Heart right ventricle (tissue), 16 donors: ENCODE data around the gene YOD1. TPM values are rescaled to one million over a fixed set of nuclear protein-coding genes. Genes with fewer than 3 reads are reported as not detected.

Experiments used
- ATAC-seq, 8 donors: fragments of 200-7000 bp; cut with Tn5 transposase; one replicate each; pipeline ENCODE4 v1.9.1; 2020; ENCODE audit warnings: mild to moderate bottlenecking in 8 of 8, moderate library complexity in 8 of 8, moderate number of reproducible peaks in 1 of 8
- DNase-seq, 2 donors: peaks; one replicate each; pipeline ENCODE4 v3.0.0-alpha.2; 2020
- H3K27ac ChIP-seq, 10 donors: fragments of 200-600 bp; sonication (generic) in 2 of 10; one replicate each; pipeline versions ENCODE4 v1.5.0 to v1.8.0; 2020 to 2022; ENCODE audit warnings: mild to moderate bottlenecking in 3 of 10
- H3K27me3 ChIP-seq, 7 donors: fragments of 200-600 bp; one replicate each; pipeline ENCODE4 v1.8.0; 2021 to 2022; ENCODE audit warnings: mild to moderate bottlenecking in 2 of 7
- H3K36me3 ChIP-seq, 9 donors: fragments of 200-600 bp; sonication (generic) in 1 of 9; one replicate each; pipeline versions ENCODE4 v1.5.0 to v1.8.0; 2020 to 2022; ENCODE audit warnings: mild to moderate bottlenecking in 2 of 9
- H3K4me1 ChIP-seq, 9 donors: fragments of 200-600 bp; sonication (generic) in 1 of 9; one replicate each; pipeline versions ENCODE4 v1.5.0 to v1.8.0; 2020 to 2022; ENCODE audit warnings: mild to moderate bottlenecking in 4 of 9
- H3K4me3 ChIP-seq, 10 donors: fragments of 200-600 bp; sonication (generic) in 2 of 10; one replicate each; pipeline versions ENCODE4 v1.5.0 to v1.8.0; 2020 to 2022; ENCODE audit warnings: mild to moderate bottlenecking in 7 of 10, moderate library complexity in 2 of 10
- H3K9me3 ChIP-seq, 11 donors: fragments of 200-600 bp in 10 of 11; sonication (generic) in 2 of 11; one replicate each; pipeline versions ENCODE4 v1.5.0 to v1.8.0; 2013 to 2022; ENCODE audit warnings: mild to moderate bottlenecking in 2 of 11, control low read depth in 1 of 11, moderate library complexity in 1 of 11
- WGBS, 2 donors: extraction: QIAGEN DNeasy Blood & Tissue Kit; methylation state at CpG; one replicate each; pipeline ENCODE4 v1.1.7; 2013; ENCODE audit warnings: inconsistent platforms in 1 of 2; 5-methylcytosine and 5-hydroxymethylcytosine counted together
- intact Hi-C, 10 donors: fragments of 100-400 bp; cut with DNase I; formaldehyde crosslinking; loops; one replicate each; pipeline versions ENCODE4 v1.11.1 to v1.14.2; 2022
- polyA plus RNA-seq, 2 donors: library from polyadenylated mRNA; stranded (reverse); fragments of 200-250 nt; gene quantifications; one replicate each; pipeline ENCODE4 v1.2.3, GENCODE V29; 2013
- total RNA-seq, 10 donors: library from RNA; stranded (reverse); fragmentation: NEBNext Ultra II Directional in 3 of 10; extraction: Animal tissue kit (Norgen Biotek cat#: 25700) in 3 of 10; gene quantifications; one replicate each; pipeline versions ENCODE4 v1.2.1 to v1.2.4, GENCODE V29; 2021 to 2023
- TF ChIP-seq, protein P1 (sequence below), 9 donors: fragments of 200-600 bp; sonication (generic) in 2 of 9; IDR thresholded peaks; one replicate each; pipeline versions ENCODE4 v1.5.0 to v1.8.0; 2021 to 2022; ENCODE audit warnings: antibody characterized with exemption in 9 of 9, mild to moderate bottlenecking in 5 of 9, moderate library complexity in 1 of 9
- donor health status: Arrhythmogenic right ventricular cardiomyopathy.
- donor health status: ischemic (EF 13 %, LVEDD 7.1; RV severe dilation, severe dysfunction).
- donor health status: healthy with polysubstance abuse.
- donor health status: DM: no; HTN: yes; CAD: no.
- donor health status: DM: no; HTN: no; CAD: no.
- donor health status: ischemic (EF 25% LVEDD 6.9; RV normal size, moderate dysfunction).
- donor health status: ischemic (EF 25% LVEDD 5.7; RV mildly dilated, moderate dysfunction).
- donor health status: healthy.
- donor health status: DM: yes; HTN: yes; CAD: no.
- donor health status: Ischemic cardiomyopathy.
- donor health status: ischemic (EF 35%, LVEDD 5.7; RV mildly dilated, moderate dysfunction).
- donor health status: nonischemic (EF 11% LVEDD 7.7; RV severe dilation, severe dysfunction).
- donor health status: DM: yes; HTN: yes; CAD: no.
- donor health status: PGD.
- donor health status: ischemic (EF 29% LVEDD 5.4; RV normal size, mild dysfunction).
- donor health status: nonischemic (EF 23%, LVEDD 6.1; RV moderate dilation, normal function).

The YOD1 gene
- total and polyA plus RNA-seq, 12 donors = 2.6 to 9.1 (median 5.7) TPM

DNA sequence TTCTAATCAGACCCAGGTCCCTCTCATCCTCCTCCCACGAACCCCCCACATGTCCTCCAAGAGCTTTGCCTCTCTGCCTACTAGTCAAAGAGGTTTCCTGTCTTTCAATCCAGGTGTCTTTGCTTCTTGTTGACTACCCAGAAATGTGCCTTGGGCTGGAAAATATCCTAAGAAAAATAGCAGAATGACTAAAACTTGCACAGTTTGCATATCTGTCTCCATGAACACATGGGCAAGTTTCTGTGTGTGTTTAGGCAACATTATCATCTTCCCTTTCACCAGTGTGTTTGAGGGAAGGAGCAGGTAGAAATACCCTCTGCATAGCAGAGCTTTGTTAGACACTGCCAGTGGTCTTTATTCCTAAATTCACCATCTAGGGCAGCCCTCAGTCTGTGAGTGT, 20.0 kb downstream of the YOD1 start:
- intact Hi-C loops = no loop called here
- ATAC-seq (no peak), DNase-seq (no peak)
- WGBS, 2 donors = 58 to 64% methylated on average over 1 of the region's 1 CpG
- H3K4me3 ChIP-seq = no peak overlapping the region
- H3K27ac ChIP-seq = no peak overlapping the region
- H3K9me3 ChIP-seq = no peaks in the 10 kb centered on the region
- H3K4me1 ChIP-seq = peaks cover 0 to 28% (median 3%) of the 10 kb centered on the region in 9 donors
- TF ChIP-seq, protein P1, sequence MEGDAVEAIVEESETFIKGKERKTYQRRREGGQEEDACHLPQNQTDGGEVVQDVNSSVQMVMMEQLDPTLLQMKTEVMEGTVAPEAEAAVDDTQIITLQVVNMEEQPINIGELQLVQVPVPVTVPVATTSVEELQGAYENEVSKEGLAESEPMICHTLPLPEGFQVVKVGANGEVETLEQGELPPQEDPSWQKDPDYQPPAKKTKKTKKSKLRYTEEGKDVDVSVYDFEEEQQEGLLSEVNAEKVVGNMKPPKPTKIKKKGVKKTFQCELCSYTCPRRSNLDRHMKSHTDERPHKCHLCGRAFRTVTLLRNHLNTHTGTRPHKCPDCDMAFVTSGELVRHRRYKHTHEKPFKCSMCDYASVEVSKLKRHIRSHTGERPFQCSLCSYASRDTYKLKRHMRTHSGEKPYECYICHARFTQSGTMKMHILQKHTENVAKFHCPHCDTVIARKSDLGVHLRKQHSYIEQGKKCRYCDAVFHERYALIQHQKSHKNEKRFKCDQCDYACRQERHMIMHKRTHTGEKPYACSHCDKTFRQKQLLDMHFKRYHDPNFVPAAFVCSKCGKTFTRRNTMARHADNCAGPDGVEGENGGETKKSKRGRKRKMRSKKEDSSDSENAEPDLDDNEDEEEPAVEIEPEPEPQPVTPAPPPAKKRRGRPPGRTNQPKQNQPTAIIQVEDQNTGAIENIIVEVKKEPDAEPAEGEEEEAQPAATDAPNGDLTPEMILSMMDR (IDR thresholded peaks at IDR 0.05) = no peak
- H3K36me3 ChIP-seq = no peaks in the 10 kb centered on the region
- H3K27me3 ChIP-seq = peaks cover 0 to 18% (median 5%) of the 10 kb centered on the region in 7 donors

DNA sequence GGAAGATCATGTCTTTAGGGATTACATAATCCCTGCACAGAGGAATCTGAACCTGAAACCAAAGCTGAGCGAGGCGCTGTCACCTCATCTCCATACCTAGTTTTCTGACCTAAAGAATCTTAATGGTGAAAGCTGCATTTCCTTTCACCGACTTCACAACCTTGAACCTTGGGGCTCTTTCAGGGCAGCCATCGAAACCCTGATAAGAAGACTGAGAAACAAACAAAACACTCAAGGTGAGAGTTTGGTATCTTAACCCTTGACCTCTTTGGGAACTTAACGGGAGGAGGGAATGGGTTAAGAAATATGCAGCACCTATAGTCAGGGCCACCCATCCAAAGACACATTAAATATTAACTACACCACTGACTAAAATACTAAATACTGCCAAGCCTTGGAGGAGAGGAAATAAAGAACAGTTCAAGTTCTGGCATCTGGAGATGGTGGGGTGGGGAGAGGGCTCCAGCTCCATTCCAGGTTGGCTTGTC, 20.4 kb downstream of the YOD1 start:
- TF ChIP-seq, protein P1 (IDR thresholded peaks at IDR 0.05) = no peak
- Histone ChIP-seq H3K27ac (no peak overlapping the region), H3K4me3 (no peak overlapping the region), H3K9me3 (no peaks in the 10 kb centered on the region), H3K4me1 (peaks cover 0 to 32% (median 7%) of the 10 kb centered on the region in 9 donors), H3K36me3 (no peaks in the 10 kb centered on the region), H3K27me3 (peaks cover 0 to 16% (median 5%) of the 10 kb centered on the region in 7 donors)
- DNase-seq = no peak
- intact Hi-C loops = no loop called here
- WGBS, 2 donors = 63 to 71% methylated on average over 5 of the region's 5 CpGs
- no peak for ATAC-seq

DNA sequence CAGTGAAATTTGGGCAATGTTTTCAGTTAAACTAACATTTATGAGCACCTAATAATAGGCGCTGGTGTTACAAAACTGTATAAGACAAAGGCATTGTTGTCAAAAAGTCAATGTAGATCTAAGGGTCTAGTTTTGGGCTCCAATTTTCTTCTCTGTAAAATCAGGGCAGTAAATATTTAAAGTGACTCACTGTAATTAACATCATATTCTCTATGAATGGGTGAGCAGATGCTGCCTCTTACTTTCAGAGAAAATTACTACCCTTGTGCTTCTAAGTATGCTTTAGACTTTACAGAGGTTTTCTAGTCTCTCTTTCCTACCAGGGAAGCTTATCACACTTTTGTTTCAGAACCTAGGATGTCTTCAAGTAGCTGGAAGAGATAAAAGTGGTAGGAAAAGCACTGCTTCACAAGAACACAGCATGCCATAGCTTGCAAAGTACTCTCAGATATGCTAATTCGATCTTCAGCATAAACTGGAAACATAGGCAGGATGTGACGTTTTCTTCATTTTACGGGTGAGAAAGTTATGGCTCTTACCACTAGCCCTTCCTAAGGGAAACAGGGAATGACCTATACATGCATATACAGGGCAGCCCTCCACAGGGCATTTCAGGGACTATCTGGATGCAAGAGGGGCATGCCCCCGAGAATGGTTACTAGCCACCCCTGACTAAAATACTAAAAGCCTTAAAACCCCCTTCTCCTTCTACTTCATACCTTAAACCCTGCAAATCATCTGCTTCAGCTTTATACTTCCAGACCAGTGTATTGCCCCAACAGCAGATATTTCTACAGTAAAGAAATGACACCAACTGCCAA, 21.1 kb downstream of the YOD1 start:
- intact Hi-C loops = no loop called here
- no peaks in the 10 kb centered on the region for H3K9me3 ChIP-seq
- ATAC-seq = no peak

DNA sequence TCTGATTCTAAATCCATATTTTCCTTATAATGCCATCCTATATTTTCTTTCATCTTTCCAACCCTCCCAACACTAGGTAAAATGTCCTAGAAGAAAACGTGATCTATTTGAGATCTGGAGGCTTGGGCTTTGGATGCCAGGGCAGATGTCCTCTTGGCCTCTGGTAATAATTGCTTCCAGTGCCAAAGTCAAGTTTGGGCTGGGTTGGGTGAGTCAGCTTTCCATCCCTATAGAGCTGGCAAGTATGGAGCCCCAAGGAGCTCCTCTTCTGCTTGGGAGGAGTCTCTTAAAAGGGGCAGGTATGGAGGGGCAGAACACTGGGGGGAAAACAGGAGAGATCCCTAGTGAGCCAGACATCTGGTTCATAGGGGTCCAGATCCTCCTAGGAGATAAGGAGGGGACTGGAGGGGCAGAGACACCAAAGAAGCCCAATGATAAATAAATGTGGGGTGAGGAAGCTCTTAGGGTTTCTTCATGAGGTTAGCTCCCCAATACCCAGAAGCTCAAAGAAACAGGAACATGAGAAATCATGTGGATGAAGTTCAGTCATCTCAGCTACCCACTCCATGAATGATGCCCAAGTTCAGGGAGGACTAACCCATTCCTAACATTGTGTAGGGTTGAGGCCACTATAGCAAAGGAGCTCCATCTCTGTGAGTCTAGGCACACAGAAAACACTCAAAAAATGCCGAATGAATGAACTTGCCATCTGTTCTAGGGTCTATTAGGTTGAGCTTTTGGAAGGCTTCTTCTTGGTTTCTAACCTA, 21.9 kb downstream of the YOD1 start:
- peaks cover 2 to 47% (median 21%) of the 10 kb centered on the region in 9 donors for H3K4me1 ChIP-seq
- peaks cover 0 to 16% (median 5%) of the 10 kb centered on the region in 7 donors for H3K27me3 ChIP-seq
- TF ChIP-seq, protein P1 (IDR thresholded peaks at IDR 0.05) = no peak
- DNase-seq = no peak
- no peak for ATAC-seq
- 89 to 94% methylated on average over 2 of the region's 2 CpGs for WGBS, 2 donors
- intact Hi-C loops = no loop called here
- H3K27ac ChIP-seq = no peak overlapping the region
- no peak overlapping the region for H3K4me3 ChIP-seq
- H3K36me3 ChIP-seq = no peaks in the 10 kb centered on the region
- H3K9me3 ChIP-seq = no peaks in the 10 kb centered on the region

More for the DNA sequence above, 21.1 kb downstream of the YOD1 start:
- peaks cover 0 to 16% (median 5%) of the 10 kb centered on the region in 7 donors for H3K27me3 ChIP-seq
- H3K4me3 ChIP-seq = no peak overlapping the region
- no peak overlapping the region for H3K27ac ChIP-seq
- TF ChIP-seq, protein P1 (IDR thresholded peaks at IDR 0.05) = no peak
- no peak for DNase-seq
- H3K4me1 ChIP-seq = peaks cover 0 to 39% (median 13%) of the 10 kb centered on the region in 9 donors
- no peaks in the 10 kb centered on the region for H3K36me3 ChIP-seq
- 56 to 63% methylated on average over 5 of the region's 5 CpGs for WGBS, 2 donors
